ENCODE measurements around the gene ATXN2.
"Not testable (repeated sequence)": the region's sequence is repeated elsewhere in the genome, so short reads cannot be mapped to it uniquely, and the experiment has no call there.

Gene ATXN2

DNA sequence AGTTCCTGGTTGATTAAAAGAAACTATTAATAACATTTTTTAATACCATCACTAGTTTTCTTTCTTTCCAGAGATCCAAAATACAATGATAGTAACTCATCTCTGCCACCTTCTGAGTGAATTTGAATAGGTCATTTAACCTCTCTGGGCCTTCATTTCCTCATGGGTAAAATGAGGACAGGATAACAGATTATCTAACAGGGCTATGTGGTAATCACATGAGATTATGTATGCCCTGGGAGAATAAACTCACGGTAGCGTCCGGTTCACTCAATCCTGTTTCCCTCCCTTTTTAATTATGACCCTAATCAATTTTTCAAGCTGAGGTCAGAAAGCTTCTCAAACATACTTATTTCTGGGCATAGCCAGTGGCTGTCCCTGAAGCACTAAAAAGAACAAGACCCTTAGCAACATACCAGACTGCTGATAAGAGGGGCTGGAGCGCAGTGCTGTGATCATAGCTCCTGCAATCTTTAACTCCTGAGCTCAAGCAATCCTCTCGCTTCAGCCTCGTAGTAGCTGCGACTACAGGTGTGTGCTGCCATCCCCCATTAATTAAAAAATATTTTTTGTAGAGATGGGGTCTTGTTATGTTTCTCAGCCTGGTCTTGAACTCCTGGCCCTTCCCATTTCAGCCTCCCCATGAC, 24.2 kb downstream of the ATXN2 start:
- DNase-seq (ENCODE audit: low read depth in 2 of 2): no peak

- DNase-seq (ENCODE audit: low read depth in 2 of 2): no peak
These were observed 25.6 kb downstream of the ATXN2 start for GRCh38 chr12:111573476-111573875.

DNA sequence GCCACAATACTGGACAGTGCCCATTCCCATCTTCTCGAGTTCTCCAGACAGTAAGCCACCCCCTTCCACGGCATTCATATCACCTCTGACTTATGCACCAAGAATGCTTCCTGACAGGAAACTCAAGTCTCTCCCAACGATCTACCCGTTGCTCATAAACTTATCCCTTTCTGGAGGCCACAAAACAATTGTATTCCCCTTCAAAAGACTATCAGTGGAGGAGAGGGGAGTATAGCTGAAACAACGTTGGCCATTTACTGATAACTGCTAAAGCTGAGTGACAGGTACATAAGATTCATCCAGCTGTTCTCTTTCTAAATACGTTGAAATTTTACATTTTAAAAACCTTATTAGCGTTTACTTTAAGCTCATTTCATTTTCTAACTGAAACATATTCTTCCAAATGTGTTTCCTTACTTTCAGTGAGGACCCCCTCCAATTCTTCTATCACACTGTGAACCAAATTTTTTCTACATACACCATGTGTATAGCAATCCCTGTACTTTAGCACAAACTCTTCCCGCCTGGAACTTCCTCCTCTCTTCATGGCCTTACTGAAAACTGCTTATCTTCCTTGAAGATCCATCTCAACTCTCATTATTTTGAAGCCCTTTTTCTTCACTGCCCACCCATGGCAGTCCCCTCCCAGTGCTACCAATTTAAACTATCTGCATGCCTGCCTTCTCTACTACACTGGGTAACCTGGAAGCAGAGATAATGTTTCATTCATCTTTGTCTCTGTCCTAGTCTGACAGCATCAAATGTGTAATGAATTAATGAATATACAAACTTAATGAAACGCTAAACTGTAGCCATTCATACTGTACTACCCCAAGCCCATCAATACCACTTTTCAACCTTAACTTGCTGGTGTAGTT, 28.8 kb downstream of the ATXN2 start:
- DNase-seq (ENCODE audit: low read depth in 2 of 2): no peak

DNA sequence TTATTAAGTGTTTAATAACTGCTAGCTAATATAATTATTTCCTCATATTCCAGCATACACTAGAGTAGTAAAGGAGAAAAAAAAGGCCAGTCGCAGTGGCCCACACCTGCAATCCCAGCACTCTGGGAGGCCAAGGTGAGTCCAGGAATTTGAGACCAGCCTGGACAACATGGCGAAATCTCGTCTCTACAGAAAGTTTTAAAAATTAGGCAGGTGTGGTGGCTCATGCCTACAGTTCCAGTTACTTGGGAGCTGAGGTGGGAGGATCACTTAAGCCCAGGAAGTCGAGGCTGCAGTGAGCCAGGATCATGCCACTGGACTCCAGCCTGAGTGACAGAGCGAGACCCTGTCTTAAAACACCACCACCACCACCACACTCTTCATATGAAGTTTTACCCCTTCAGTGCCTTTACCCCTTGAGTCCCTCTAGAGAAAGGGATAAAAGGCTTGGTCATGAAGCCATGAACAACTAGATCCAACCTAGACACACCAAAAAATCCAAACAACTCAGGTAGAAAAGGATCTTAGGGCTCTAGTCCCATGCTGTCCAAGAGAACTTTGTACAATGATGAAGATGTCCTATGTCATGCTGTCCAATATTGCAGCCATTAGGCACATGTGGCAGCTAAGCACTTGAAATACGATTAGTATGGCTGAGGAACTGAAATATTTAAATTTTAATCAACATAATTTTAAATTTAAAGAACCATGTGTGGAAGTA, 29.6 kb downstream of the ATXN2 start:
- DNase-seq (ENCODE audit: low read depth in 2 of 2): no peak

GRCh38 chr12:111560844-111561243, 38.3 kb downstream of the ATXN2 start:
- DNase-seq (ENCODE audit: low read depth in 2 of 2): not testable (repeated sequence)

- DNase-seq (ENCODE audit: low read depth in 2 of 2): no peak
These were observed 41.1 kb downstream of the ATXN2 start for GRCh38 chr12:111558107-111558376.

GRCh38 chr12:111557271-111558106, 41.6 kb downstream of the ATXN2 start:
- DNase-seq (ENCODE audit: low read depth in 2 of 2): no peak

DNA sequence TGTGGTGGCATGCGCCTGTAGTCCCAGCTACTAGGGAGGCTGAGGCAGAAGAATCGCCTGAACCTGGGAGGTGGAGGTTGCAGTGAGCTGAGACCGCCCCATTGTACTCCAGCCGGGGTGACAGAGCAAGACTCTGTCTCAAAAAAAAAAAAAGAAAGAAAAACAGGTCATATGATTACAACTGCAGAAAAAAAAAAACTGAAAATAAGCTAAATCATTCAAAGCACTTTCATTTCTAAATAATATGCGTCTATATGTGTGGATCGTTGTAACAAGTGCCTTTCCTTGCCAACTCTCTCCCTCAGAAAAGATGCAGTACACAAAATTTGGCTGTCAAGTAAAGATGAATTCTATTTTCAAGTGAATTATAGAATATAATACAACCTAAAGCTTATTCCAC, 42.4 kb downstream of the ATXN2 start:
- no peak for DNase-seq (ENCODE audit: low read depth in 2 of 2)

GRCh38 chr12:111555313-111555712, 43.8 kb downstream of the ATXN2 start:
- DNase-seq (ENCODE audit: low read depth in 2 of 2): not testable (repeated sequence)

- no peak for DNase-seq (ENCODE audit: low read depth in 2 of 2)
These were observed 52.2 kb downstream of the ATXN2 start for GRCh38 chr12:111546758-111547383.

- DNase-seq (ENCODE audit: low read depth in 2 of 2): no peak
These were observed 52.9 kb downstream of the ATXN2 start for GRCh38 chr12:111546171-111546570.

DNA sequence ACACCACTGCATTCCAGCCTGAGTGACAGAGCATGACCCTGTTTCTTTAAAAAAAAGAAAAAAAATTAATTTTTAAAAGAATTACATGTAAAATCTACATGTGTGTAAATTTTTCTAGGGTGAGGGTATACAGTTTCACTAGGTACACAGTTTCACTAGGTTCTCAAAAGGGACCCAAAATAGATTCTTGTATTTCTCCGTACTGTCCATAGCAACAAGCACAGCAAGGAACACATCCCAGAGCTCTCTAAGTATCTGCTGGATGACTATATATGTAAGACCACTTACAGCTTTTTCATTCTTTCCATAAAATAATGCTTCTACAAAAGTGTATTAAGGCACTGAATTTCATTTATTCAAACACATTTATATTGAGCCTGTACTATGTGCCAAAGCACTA, 55.1 kb downstream of the ATXN2 start:
- no peak for DNase-seq (ENCODE audit: low read depth in 2 of 2)

- DNase-seq (ENCODE audit: low read depth in 2 of 2): no peak
These were observed 66.4 kb downstream of the ATXN2 start for GRCh38 chr12:111532751-111533150.

DNA sequence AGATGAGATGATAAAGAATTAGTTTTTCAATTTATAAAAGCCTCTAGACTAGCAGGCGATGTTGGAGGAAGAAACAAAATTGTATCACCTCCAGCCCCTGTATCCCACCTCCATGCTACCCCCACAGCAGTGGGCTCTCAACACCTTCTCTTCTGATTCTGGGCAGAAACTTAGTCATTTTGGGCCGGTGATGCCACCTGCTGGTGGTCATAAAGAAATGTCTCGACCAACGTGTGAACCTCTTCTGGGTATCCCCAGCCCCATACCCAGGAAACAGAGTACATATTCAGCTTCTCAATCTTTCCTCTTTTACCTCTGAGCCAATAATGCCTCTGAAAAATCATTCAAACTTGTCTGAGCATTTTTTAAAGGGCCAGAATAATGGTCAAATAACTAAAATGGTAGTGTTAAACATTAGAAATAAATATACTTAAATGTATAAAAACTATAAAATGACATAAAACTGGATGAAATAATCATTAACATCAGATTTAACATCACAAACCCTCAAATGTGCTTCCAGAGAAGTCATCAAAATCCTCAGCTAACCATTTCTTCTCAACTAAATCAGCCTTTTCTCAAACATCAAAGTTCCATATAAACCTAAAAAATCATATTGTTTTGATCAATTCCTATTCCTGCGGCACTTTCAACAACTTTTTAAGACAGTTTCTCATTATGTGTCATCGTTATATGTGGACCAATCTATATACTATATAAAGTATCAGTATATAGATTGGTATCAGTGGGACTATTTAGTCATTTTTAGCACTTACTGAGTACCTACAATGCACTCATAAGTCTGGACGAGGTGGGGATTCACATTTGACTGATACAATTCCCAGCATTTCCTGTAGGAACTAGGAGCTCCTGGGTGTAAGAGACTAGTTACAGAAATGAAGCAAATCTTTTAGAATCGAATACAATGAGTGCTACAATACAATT, 69.4 kb downstream of the ATXN2 start:
- DNase-seq (ENCODE audit: low read depth in 2 of 2): peak; percentile 18 to 21

GRCh38 chr12:111523587-111524167, 75.4 kb downstream of the ATXN2 start:
- no peak for DNase-seq (ENCODE audit: low read depth in 2 of 2)

- no peak for DNase-seq (ENCODE audit: low read depth in 2 of 2)
These were observed 77.3 kb downstream of the ATXN2 start for GRCh38 chr12:111521801-111522200.

- no peak for DNase-seq (ENCODE audit: low read depth in 2 of 2)
These were observed 79.2 kb downstream of the ATXN2 start for GRCh38 chr12:111519937-111520336.

DNA sequence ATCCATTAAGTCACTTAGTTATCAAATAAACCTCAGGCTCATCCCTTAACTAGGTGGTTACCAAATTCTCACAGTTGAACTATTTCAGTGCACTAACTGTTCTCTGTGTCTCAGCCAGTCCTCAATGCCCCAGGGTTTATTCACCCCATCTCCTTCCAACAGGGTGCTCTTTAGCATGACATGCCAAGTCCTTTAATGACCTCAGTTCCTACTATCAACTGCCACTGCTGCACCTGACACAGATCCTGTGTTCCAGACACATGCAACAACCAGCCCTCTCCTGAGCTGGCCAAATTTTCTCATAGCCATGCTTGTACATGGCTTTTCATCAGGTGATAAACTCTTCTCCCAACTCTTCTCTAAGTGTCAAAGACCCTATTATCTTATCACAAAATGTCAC, 80.0 kb downstream of the ATXN2 start:
- no peak for DNase-seq (ENCODE audit: low read depth in 2 of 2)

GRCh38 chr12:111507719-111508118, 91.4 kb downstream of the ATXN2 start:
- not testable (repeated sequence) for DNase-seq (ENCODE audit: low read depth in 2 of 2)

DNA sequence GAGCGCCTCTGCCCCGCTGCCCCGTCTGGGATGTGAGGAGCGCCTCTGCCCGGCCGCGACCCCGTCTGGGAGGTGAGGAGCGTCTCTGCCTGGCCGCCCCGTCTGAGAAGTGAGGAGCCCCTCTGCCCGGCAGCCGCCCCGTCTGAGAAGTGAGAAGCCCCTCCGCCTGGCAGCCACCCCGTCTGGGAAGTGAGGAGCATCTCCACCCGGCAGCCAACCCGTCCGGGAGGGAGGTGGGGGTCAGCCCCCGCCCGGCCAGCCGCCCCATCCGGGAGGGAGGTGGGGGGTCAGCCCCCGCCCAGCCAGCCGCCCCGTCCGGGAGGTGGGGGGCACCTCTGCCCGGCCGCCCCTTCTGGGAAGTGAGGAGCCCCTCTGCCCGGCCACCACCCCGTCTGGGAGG, 91.9 kb downstream of the ATXN2 start:
- not testable (repeated sequence) for DNase-seq (ENCODE audit: low read depth in 2 of 2)

Measured in activated CD8-positive, alpha-beta memory T cell treated with anti-CD3 and anti-CD28 coated beads for 4 hours (primary cell).